ENCODE results near the gene FBXO22.

GRCh38 chr15:75867449-75867848 is 36.2 kb upstream of the FBXO22 start:
- TF ChIP-seq GABPA (IDR thresholded peaks at IDR 0.05; ENCODE audit: borderline replicate concordance, insufficient read depth, low read length) (no peak), MAX (IDR thresholded peaks at IDR 0.05) (no peak)
